Keratinocyte (primary cell): Measurements from ENCODE around the gene AP3D1.

Source experiments
- CTCF ChIP-seq, 3 experiments: IDR thresholded peaks in 1 of 3; conservative IDR thresholded peaks in 1 of 3; optimal IDR thresholded peaks in 1 of 3; 2 replicates in 2 of 3; 3 replicates in 1 of 3; pipeline versions ENCODE3 to v1.5.1; 2011; ENCODE audit warnings: low read length in 3 of 3, mild to moderate bottlenecking in 3 of 3, moderate library complexity in 2 of 3, control low read depth in 1 of 3, inconsistent platforms in 1 of 3; ENCODE audit not compliant: insufficient read depth in 2 of 3; ENCODE audit errors: extremely low read depth in 1 of 3
- EZH2 ChIP-seq: IDR thresholded peaks from one replicate; pipeline ENCODE4 v1.6.1; 2012; ENCODE audit warnings: inconsistent platforms, mild to moderate bottlenecking, low read length, moderate library complexity

GRCh38 chr19:2054763-2055162, 96.6 kb downstream of the AP3D1 start:
- TF ChIP-seq CTCF (optimal IDR thresholded peaks at IDR 0.05 in 1 of 3, IDR thresholded peaks at IDR 0.05 in 1 of 3, conservative IDR thresholded peaks at IDR 0.05 in 1 of 3; ENCODE audit: extremely low read depth in 1 of 3, insufficient read depth in 2 of 3, low read length in 3 of 3): no peak
- no peak for TF ChIP-seq EZH2
